ENCODE results near the gene OCRL.

DNA sequence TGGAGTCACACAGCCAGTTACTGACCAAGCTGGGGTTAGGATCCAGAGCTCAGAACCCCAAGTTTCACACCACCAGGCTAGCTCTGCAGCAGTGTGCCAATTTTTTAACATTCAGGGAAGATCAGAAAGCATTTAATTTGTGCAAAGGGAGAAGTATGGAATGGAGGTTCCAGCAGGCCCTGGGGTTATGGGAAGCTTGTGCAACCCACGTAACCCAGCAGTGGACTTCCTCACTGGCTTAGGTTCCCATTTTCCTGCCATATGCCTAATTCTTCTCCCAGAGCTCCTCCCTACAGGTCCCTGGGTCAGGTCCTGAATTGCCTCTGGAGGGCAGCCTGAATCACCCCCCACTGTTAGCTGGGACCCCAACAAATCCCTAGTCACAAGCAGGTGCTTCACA, 100.7 kb downstream of the OCRL start:
- TF ChIP-seq, protein P1, sequence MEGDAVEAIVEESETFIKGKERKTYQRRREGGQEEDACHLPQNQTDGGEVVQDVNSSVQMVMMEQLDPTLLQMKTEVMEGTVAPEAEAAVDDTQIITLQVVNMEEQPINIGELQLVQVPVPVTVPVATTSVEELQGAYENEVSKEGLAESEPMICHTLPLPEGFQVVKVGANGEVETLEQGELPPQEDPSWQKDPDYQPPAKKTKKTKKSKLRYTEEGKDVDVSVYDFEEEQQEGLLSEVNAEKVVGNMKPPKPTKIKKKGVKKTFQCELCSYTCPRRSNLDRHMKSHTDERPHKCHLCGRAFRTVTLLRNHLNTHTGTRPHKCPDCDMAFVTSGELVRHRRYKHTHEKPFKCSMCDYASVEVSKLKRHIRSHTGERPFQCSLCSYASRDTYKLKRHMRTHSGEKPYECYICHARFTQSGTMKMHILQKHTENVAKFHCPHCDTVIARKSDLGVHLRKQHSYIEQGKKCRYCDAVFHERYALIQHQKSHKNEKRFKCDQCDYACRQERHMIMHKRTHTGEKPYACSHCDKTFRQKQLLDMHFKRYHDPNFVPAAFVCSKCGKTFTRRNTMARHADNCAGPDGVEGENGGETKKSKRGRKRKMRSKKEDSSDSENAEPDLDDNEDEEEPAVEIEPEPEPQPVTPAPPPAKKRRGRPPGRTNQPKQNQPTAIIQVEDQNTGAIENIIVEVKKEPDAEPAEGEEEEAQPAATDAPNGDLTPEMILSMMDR (conservative IDR thresholded peaks at IDR 0.05; ENCODE audit: low read length): no peak
- no peak for TF ChIP-seq EZH2phosphoT487 (IDR thresholded peaks at IDR 0.05; ENCODE audit: borderline replicate concordance)

Data from Loucy (cell line).